Measurements from ENCODE around the gene CACNA1C.
A peak's percentile ranks its signal among the peaks of the same experiment; 100 is the strongest.
"Not testable (repeated sequence)": the region's sequence is repeated elsewhere in the genome, so short reads cannot be mapped to it uniquely, and the experiment has no call there.

Gene CACNA1C

DNA sequence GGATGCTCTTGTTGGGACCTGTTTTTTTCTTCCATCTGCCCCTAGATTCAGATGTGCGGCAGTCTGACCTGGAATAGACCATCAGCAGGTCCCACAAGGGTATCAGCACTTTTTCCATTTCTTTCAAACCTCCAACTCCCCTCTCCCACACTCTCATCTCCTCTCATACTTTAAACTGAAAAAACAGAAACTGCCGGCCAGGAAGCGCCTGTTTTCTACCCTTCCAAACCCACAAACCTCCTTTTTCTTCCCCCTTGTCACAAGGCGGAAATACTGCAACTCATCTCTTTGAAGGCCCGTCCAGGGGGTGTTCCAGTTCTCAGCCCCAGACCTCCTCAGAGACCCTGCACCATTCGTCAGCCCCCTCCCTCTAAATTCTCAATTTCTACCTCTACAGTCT, 679.5 kb downstream of the CACNA1C start:
- DNase-seq (ENCODE audit: low read depth, low spot score), result no peak

DNA sequence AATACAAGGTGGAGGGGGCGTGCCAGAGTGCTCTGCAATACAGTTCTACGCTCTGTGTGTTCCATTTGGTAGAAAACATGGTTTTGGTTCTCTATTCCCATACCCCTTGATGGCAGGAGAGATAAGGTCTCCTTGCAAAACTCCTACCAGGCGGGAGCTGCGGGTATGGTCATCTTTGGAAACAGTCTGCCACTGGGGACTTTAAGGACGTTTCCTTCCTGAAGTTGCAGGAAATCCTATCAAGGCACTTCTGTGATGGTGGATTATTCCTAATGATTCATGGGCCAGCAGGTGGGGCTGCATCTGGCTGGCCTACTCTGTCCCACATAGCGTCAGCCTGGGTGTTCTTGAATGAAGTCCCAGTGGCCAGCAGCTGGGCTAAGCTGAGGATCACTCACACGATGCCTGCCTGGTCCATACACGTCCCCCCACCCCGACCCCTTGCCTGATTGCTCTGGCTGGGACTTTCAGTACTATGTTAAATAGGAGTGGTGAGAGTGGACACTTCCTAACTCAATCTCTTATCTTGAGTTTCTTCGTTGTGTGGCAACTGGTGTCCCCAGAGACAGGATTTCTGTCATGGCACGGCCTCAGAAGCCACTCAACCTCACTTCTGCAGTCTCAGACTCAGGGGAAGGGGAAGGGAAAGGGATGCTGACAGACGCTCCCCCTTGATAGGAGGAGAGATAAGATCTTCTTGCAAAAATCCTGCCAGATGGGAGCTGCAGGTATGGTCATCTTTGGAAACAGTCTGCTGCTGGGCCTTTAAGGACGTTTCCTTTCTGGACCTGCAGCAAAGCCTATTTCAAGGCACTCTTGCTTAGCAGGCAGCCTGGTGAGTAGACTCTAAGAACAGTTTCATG, 680.9 kb downstream of the CACNA1C start:
- no peak for DNase-seq (ENCODE audit: low read depth, low spot score)

DNA sequence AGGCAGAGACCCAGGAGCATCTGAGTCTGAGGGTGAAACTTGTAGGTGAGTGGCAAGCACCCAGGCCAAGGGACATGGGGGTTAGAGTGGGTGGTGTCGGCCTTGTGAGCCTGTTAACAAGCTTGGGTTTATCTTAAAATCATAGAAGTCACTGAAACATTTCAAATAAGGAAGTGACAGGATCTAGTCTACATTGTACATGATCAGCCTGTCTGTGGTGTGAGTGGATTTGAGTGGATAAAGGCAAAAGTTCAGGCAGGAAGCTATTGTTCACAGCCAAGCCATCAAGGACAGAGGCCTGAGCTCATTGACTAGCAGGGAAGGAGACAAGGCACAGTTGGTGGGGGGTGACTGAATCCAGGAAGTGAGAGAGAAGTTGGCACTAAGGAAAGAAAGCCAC, 682.6 kb downstream of the CACNA1C start:
- no peak for DNase-seq (ENCODE audit: low read depth, low spot score)

DNA sequence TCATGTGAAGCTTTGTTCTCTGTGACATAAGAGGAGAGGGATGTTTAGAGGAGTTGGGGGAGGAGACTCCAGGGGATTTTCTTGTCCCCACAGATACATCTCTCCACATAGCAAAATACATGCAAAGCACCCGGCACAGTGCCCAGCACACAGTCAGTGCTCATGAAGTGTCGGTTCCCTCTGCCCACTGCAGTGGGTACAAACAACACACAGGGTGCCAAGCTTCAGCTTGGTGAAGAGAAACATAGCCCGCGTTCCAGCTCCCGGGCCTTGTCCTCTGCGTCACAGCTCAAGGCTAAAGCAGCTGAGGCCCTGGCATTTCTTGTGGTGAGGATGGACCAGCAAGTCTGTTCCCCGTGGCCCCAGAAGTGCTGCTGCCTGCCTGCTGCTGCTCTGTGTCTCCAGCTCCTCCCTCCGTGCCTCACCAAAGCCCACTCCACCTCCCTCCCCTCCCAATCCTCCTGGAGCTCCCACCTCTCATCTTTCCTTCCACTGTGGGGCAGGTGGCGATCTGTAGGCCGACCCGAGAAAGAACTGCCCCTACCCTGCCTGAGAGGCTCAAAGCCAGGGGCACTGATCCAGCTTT, 685.0 kb downstream of the CACNA1C start:
- DNase-seq (ENCODE audit: low read depth, low spot score), result no peak

DNA sequence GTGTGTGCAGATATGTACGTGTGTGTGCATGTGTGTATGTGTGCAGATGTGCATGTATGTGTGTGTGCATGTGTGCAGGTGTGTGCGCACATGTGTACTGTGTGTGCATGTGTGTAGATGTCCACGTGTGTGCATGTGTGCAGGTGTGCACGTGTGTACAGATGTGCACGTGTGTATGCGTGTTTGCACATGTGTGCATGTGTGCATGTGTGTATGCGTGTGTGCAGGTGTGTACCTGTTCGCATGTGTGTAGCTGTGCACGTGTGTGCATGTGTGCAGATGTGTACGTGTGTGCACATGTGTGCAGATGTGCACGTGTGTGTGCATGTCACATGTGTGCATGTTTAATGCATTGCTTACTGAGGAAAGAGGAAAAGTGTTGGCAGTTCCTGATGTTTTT, 686.3 kb downstream of the CACNA1C start:
- DNase-seq (ENCODE audit: low read depth, low spot score), result no peak

DNA sequence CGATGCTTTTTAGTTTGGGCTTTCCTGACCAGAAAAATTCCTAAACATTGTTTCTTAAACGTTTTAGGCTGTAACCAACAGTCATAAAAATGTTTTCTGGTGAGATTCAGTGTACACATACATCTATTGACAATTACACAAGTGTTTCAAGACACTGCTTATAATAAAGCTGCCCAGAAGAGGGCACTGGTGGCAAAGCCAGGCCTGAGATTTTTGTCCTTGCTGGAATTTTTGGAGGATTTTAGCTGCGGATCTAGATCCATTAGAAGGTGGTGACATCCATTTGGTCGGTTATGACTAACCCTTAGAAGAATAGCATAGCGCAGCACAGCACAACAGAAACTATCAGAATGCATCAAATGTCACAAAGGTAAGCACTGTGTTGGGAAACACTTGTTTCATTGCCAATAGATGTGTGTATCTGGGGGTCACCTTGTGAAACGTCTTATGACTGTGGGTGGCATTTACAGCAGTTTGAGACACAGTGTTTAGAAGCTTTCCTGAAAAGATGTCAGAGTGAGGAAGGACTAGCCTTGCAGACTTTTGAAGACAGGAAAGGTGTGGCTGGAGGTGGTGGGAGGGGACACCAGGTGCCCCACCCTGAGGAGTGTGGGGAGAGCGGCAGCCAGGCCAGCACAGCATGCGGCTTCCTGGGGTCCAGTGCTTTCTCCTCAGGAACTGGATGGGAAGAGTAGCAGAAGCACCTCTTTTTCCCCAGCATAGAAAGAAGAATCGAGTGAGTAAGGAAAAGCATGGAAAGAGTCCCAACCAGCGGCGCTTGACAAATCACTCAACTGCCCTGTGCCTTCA, 687.2 kb downstream of the CACNA1C start:
- DNase-seq (ENCODE audit: low read depth, low spot score), result peak; percentile 10

DNA sequence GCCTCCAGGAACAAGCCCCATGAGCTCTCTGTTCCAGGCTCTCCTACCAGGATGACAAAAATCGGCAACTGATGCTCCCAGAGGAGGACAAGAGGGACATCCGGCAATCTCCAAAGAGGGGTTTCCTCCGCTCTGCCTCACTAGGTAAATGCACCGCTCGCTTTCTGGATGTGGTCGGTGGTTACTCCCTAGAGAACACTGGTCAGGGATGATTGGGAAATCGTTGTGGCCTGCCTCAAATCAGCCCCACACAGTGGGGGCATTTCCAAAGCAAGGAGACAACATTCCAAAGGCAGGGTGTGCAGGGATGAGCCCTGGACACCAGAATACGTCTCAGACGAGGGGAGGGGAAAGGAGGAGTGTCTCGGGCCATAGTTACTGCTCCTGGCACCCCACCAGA, 689.2 kb downstream of the CACNA1C start:
- not testable (repeated sequence) for DNase-seq (ENCODE audit: low read depth, low spot score)

DNA sequence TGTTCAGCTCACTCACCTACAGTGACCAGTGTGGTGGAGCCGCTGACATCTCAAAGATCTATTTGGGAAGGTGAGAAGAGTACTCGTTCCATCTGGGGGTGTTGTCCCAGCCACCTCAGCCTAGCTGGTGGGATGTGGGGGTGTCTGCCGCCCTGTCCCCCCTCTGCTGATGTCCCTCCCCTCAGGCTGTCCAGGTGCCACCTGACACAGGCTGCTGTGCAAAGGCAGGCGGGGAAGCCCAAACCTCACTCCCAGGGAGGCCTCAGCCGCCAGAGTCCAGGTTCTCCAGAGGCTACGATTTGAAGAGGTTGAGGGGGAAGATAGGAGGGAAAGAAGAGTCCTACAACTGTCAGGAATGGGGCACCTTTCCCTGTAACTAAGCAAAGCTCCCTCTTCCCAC, 690.7 kb downstream of the CACNA1C start:
- DNase-seq (ENCODE audit: low read depth, low spot score), result no peak

DNA sequence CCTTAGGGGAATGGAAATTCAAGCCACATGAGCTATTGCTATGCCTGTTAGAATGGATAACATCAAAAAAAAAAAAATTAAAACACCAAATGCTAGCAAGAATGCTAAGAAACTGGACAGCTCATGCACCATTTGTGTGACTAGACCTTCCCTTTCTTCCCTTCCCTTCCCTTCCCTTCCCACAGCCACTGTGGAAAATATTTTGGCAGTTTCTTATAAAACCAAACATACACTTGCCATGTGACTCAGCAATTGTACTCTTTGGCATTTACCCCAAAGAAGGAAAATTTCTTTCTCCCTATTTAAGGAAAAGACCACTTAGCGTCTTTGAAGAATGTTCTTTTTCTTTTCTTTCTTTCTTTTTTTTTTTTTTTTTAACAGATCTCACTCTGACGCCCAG, 692.9 kb downstream of the CACNA1C start:
- DNase-seq (ENCODE audit: low read depth, low spot score), result no peak

All from smooth muscle cell of the brain vasculature (primary cell).